ENCODE measurements around the gene ASRGL1. TPM values are rescaled to one million over a fixed set of nuclear protein-coding genes. Genes with fewer than 3 reads are reported as not detected.
A peak's percentile ranks its signal among the peaks of the same experiment; 100 is the strongest.

ASRGL1 gene
- total RNA-seq, 1 experiment from 2014 or later = 31.1 TPM

DNA sequence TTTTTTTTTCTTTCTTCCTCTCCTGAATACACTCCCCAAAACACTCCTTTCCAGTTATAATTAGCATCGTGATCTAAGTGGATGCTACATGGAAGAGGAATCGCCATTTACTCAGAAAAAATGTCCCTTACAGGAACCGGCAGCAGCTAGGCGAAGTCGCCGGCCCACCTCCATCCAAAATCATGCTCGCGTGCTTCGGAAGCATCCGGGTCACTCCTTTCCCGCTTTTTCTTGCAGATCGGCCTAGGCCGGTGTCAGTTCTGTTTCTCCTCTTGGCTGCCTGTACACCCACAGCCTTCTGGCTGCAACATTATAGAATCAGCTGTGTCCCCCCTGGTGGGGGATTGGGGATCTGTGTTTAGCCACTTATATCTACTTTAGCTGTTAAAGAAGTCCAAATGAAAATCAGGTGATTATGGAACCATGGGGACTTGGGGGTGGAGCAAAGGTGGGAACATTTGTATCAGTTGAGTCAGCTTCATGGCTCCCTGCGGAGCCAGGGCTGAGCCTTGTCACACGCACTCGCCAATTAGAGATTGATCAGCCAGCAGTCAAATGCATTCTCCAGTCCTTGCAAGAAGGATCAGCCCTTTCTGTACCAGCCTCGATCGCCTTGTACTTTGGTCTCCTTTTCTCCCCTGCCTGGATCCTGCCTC lies 36.3 kb downstream of the ASRGL1 start:
- WGBS (ENCODE audit: extremely low coverage, insufficient read length, low lambda C conversion rate) = no CpG with 5 or more reads among the region's 18 CpGs
- Histone ChIP-seq H4K5ac (ENCODE audit: insufficient read length, low read depth, low read length) (no peak overlapping the region), H2BK5ac (ENCODE audit: insufficient read length, low read length) (no peak overlapping the region), H2BK20ac (ENCODE audit: low read depth, low read length, poor library complexity, severe bottlenecking) (no peak overlapping the region), H3K79me2 (ENCODE audit: insufficient read depth, low read length) (no peaks in the 10 kb centered on the region), H3K14ac (ENCODE audit: insufficient read depth, low read length) (no peak overlapping the region), H4K91ac (ENCODE audit: insufficient read length, low read depth, low read length) (no peak overlapping the region), H3K79me1 (ENCODE audit: insufficient read depth, low read depth, low read length, poor library complexity, severe bottlenecking) (no peaks in the 10 kb centered on the region), H3K18ac (ENCODE audit: insufficient read length, low read depth, low read length) (no peak overlapping the region), H4K20me1 (ENCODE audit: control insufficient read depth, insufficient read depth, insufficient read length) (no peaks in the 10 kb centered on the region), H3K23ac (ENCODE audit: insufficient read length, low read depth, low read length) (no peak overlapping the region), H2AK5ac (ENCODE audit: insufficient read length, low read length) (no peak overlapping the region), H2AFZ (ENCODE audit: low read length) (no peak overlapping the region), H3K23me2 (ENCODE audit: insufficient read length, low read depth, low read length, poor library complexity, severe bottlenecking) (no peaks in the 10 kb centered on the region), H3T11ph (ENCODE audit: low read length) (no peak overlapping the region), H4K8ac (replicated peaks; ENCODE audit: insufficient read length, low read depth, low read length) (no peak overlapping the region), H3K4me1 (ENCODE audit: insufficient read depth, low read length) (no peaks in the 10 kb centered on the region; the same call in 1 of the 2 replicates), H2BK12ac (ENCODE audit: insufficient read length, low read depth, low read length) (no peak overlapping the region), H2BK120ac (ENCODE audit: low read depth, low read length, poor library complexity, severe bottlenecking) (no peak overlapping the region), H3K4me2 (ENCODE audit: insufficient read depth, insufficient read length, low read length) (no peak overlapping the region), H3K56ac (ENCODE audit: insufficient read length, low read depth, low read length) (no peak overlapping the region), H3K9ac (ENCODE audit: extremely low read depth, insufficient read length, low read length) (no peak overlapping the region), H2BK15ac (ENCODE audit: low read depth, low read length) (no peak overlapping the region), H3K9me3 (ENCODE audit: control insufficient read depth, low read depth, low read length) (no peaks in the 10 kb centered on the region), H3K4ac (ENCODE audit: low read depth, low read length) (no peak overlapping the region), H3K27ac (ENCODE audit: insufficient read length, low read depth, low read length) (no peak overlapping the region), H3K27me3 (ENCODE audit: insufficient read depth, low read length) (no peaks in the 10 kb centered on the region)
- TF ChIP-seq, protein P1, sequence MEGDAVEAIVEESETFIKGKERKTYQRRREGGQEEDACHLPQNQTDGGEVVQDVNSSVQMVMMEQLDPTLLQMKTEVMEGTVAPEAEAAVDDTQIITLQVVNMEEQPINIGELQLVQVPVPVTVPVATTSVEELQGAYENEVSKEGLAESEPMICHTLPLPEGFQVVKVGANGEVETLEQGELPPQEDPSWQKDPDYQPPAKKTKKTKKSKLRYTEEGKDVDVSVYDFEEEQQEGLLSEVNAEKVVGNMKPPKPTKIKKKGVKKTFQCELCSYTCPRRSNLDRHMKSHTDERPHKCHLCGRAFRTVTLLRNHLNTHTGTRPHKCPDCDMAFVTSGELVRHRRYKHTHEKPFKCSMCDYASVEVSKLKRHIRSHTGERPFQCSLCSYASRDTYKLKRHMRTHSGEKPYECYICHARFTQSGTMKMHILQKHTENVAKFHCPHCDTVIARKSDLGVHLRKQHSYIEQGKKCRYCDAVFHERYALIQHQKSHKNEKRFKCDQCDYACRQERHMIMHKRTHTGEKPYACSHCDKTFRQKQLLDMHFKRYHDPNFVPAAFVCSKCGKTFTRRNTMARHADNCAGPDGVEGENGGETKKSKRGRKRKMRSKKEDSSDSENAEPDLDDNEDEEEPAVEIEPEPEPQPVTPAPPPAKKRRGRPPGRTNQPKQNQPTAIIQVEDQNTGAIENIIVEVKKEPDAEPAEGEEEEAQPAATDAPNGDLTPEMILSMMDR (conservative IDR thresholded peaks at IDR 0.05) = 0 out of 3 replicates have a peak, but pooled peaks have one; percentile 23
- peaks cover 0 to 11% (median 2%) of the 10 kb centered on the region in 3 experiments; a peak in 5 of 7 replicates for H3K36me3 Mint-ChIP-seq (ENCODE audit: insufficient read depth in 1 of 3, low read depth in 3 of 3)
- no peak overlapping the region for H3K4me3 Mint-ChIP-seq
- DNase-seq = no peak
- H3K27me3 Mint-ChIP-seq (ENCODE audit: low read depth) = no peaks in the 10 kb centered on the region
- H3K27ac Mint-ChIP-seq = peak overlapping the region in 1 of 3 experiments; percentile 41; a peak in 1 of 7 replicates
- peaks cover 7 to 8% of the 10 kb centered on the region in 2 experiments for H3K4me1 Mint-ChIP-seq
- peaks cover 6% of the 10 kb centered on the region in 2 experiments; a peak in 3 of 5 replicates for H3K9me3 Mint-ChIP-seq
